Measurements from ENCODE around the gene GRHL3.

The GRHL3 gene

DNA sequence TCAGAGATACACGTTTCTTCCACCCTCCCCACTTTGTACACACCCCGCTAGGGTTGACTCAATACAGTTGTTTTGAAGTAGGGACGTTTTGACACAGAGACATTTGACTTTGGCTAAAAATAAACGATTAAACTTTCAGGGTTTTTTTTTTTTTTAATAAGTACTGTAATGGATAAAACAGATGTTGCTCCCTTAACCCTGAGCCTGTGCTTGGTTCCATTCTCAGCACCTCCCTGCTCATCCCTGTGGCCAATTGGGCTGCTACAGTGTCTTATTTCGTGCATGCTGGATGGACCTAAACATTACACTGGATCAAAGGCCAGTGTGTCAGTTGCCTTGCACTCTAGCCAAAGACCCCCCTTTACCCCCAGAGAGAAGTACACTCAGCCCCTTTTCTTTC, 16.9 kb downstream of the GRHL3 start:
- FAIRE-seq (no peak), DNase-seq (ENCODE audit: insufficient read length) (no peak)
- TF ChIP-seq TAF1 (IDR thresholded peaks at IDR 0.05; ENCODE audit: borderline replicate concordance, low read depth, low read length): no peak
- no peak for TF ChIP-seq POLR2AphosphoS5 (IDR thresholded peaks at IDR 0.05; ENCODE audit: low read depth, low read length)
- TF ChIP-seq POLR2A (IDR thresholded peaks at IDR 0.05; ENCODE audit: low read depth, low read length): no peak

DNA sequence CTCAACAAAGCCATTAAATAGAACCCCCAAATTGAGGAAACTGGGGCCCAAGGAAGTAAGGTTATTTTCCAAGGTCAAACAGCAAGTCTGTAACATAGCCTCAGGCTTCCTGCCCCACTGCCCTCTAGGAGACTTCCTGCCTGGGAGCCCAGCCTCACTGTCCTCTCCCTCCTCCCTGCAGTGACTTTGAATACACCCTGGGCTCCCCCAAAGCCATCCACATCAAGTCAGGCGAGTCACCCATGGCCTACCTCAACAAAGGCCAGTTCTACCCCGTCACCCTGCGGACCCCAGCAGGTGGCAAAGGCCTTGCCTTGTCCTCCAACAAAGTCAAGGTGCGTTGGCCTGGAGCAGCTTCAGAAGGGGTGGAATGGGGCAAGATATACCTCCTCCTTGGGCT, 18.3 kb downstream of the GRHL3 start:
- FAIRE-seq: no peak
- DNase-seq (ENCODE audit: insufficient read length): no peak
- TF ChIP-seq POLR2AphosphoS5 (IDR thresholded peaks at IDR 0.05; ENCODE audit: low read depth, low read length): no peak
- TF ChIP-seq POLR2A (IDR thresholded peaks at IDR 0.05; ENCODE audit: low read depth, low read length): no peak
- TF ChIP-seq TAF1 (IDR thresholded peaks at IDR 0.05; ENCODE audit: borderline replicate concordance, low read depth, low read length): no peak

DNA sequence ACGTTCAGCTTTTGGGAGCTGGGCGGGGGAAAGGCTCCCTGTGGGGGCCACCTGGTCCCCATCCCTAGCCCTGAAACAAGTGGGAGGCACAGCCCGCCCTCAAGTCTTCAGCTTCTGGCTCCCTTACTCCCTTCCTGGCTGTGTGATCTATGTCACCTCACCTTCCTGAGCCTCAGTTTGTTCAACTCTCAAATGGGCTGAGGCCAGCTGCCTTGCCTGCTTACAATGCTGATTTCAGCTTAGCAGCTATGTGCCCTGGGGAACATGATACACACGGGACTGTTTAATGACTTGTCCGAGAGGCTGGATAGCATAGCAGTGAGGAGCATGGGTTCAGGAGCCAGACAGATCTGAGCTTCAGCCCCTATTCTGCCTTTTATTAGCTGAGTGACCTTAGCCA, 19.3 kb downstream of the GRHL3 start:
- DNase-seq (ENCODE audit: insufficient read length) (no peak), FAIRE-seq (no peak)
- TF ChIP-seq POLR2A (IDR thresholded peaks at IDR 0.05; ENCODE audit: low read depth, low read length): no peak
- TF ChIP-seq POLR2AphosphoS5 (IDR thresholded peaks at IDR 0.05; ENCODE audit: low read depth, low read length): no peak
- no peak for TF ChIP-seq TAF1 (IDR thresholded peaks at IDR 0.05; ENCODE audit: borderline replicate concordance, low read depth, low read length)

DNA sequence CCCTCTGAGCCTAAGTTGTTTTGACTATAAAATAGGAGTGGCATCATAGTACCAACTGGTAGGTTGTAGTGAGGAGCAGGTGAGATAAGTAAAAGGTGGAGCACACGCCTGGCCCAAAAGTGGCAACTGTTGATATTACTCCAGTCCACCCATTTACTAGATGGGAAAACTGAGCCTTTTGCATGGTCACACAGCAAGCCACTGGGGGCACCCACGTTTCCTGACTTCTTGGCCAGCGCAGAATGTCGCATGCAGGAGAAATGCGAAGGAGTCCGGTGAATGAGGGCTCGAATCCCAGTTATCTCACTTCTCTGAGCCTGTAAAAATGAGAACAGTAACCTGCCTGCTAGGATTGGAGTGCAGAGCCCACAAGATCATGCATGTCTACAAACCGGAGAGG, 20.8 kb downstream of the GRHL3 start:
- FAIRE-seq (no peak), DNase-seq (ENCODE audit: insufficient read length) (no peak)
- TF ChIP-seq POLR2AphosphoS5 (IDR thresholded peaks at IDR 0.05; ENCODE audit: low read depth, low read length) (no peak), POLR2A (IDR thresholded peaks at IDR 0.05; ENCODE audit: low read depth, low read length) (no peak), TAF1 (IDR thresholded peaks at IDR 0.05; ENCODE audit: borderline replicate concordance, low read depth, low read length) (no peak)

DNA sequence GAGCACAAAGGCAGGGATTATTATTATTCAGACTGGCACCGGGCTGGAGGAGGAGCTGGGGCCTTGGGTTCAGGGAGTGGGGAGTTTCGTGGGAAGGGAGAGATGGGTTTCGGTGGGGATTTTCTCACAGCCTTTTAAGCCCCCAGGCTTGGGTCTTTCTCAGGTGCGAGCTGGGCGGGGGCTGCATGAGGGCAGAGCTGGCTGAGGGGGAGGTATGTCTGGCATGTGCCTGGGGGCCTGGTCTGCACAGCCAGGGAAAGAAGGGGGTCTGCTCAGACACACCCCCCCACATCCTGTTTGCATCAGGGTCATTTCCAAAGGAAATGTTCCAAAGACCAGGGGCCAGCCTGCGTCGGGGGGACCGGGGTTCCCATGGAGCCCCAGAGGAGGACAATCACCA, 21.6 kb downstream of the GRHL3 start:
- FAIRE-seq: no peak
- TF ChIP-seq TAF1 (IDR thresholded peaks at IDR 0.05; ENCODE audit: borderline replicate concordance, low read depth, low read length) (no peak), POLR2AphosphoS5 (IDR thresholded peaks at IDR 0.05; ENCODE audit: low read depth, low read length) (no peak), POLR2A (IDR thresholded peaks at IDR 0.05; ENCODE audit: low read depth, low read length) (no peak)
- no peak for DNase-seq (ENCODE audit: insufficient read length)

DNA sequence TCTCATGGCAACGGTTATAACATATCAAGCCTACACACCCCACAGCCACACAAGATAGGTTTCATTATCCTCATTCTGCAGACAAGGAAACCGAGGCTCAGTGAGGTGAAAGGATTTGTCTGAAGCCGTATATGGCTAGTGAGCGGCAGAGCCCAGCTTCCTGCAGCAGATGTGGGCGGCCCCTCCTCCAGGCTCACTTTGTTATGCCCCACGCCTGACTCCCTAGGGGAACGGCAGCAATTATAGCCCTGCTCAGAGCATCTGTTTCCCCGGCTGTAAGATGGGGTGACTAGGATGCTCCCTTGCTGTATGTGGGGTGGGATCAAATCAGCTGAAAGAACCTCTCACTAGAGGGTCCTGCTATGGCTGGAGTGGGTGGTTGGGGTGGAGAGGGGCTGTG, 22.1 kb downstream of the GRHL3 start:
- TF ChIP-seq POLR2A (IDR thresholded peaks at IDR 0.05; ENCODE audit: low read depth, low read length) (no peak), TAF1 (IDR thresholded peaks at IDR 0.05; ENCODE audit: borderline replicate concordance, low read depth, low read length) (no peak), POLR2AphosphoS5 (IDR thresholded peaks at IDR 0.05; ENCODE audit: low read depth, low read length) (no peak)
- FAIRE-seq (no peak), DNase-seq (ENCODE audit: insufficient read length) (no peak)

DNA sequence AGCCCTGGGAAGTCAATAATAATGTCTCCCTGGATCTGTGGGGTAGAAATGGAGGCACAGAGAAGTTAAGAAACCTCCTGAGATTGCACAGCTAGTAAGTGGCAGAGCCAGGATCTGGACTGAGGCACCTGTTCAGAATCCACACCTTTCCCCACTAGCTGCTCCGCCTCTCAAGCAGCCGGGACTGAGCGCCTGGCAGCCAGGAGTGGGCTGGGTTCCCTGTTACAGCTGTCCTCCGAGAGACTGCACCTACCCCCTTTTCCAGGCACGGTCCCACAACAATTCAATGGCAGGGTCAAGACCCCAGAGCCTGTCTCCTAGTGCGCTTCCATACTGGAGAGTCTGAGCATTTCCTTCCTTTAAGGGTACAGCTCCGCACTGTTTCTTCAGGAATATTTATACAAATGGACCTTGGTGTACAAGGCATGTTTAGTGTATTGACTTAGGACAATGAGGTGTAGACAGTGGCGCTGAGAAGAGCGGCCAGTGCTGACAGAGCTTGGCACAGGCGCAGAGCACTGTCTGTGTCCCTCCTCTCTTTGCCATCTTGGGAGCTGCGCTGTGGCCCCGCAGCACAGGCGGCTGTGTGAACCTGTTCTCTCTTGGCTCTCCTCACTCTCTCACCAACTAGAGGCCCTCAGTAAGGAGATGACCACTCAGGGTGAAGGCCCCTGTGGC, 24.4 kb downstream of the GRHL3 start:
- FAIRE-seq (no peak), DNase-seq (ENCODE audit: insufficient read length) (no peak)
- TF ChIP-seq TAF1 (IDR thresholded peaks at IDR 0.05; ENCODE audit: borderline replicate concordance, low read depth, low read length): no peak

DNA sequence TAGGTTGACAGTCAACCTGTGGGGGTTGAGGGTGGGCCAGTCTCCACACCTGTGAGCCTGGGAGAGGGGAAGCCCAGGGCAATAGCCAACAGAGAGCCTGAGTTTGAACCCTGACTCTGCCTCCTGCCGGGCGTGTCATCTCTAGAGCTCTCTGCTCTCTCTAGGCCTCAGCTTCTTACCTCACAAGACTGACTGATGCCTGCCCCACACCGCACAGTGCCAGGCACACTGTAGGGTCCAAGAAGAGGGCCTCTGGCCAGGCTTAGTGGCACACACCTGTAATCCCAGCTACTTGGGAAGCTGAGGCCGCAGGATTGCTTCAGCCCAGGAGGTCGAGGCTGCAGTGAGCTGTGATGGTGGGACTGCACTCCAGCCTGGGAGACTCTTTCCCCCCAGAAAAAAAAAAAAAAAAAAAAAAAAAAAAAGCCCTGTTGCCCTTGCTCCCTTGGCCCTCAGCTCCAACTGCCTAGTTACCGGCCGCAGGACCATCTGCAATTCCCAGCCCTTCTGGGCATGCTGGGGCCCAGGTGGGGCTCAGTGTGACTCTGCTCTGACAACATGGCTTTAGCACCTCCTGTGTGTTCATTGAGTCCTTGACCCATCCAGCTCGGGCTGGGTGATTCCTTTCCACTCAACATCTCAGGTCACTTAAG, 25.1 kb downstream of the GRHL3 start:
- DNase-seq (ENCODE audit: insufficient read length) (no peak), FAIRE-seq (no peak)
- no peak for TF ChIP-seq POLR2A (IDR thresholded peaks at IDR 0.05; ENCODE audit: low read depth, low read length)
- TF ChIP-seq TAF1 (IDR thresholded peaks at IDR 0.05; ENCODE audit: borderline replicate concordance, low read depth, low read length): no peak
- TF ChIP-seq POLR2AphosphoS5 (IDR thresholded peaks at IDR 0.05; ENCODE audit: low read depth, low read length): no peak

DNA sequence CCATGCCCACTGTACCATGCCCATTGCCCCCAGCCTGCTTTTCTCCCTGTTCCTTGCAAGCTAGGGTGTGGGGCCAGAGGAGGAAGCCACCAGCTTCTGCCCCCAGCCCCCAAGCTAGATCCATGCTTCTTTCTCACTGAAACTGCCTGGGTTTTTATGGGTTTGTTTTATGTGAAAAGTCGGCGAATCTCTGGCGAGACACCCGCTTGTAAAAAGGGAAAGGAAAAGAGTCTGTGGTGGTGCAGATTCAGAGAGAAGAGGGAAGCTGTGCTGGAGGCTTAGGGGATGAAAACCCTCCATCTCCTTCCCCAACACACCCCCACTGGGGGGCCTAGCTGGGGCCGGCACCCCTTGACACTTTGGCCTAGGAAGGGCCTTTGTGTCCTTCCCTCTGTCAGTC, 26.2 kb downstream of the GRHL3 start:
- TF ChIP-seq POLR2AphosphoS5 (IDR thresholded peaks at IDR 0.05; ENCODE audit: low read depth, low read length): no peak
- TF ChIP-seq POLR2A (IDR thresholded peaks at IDR 0.05; ENCODE audit: low read depth, low read length): no peak
- DNase-seq (ENCODE audit: insufficient read length): no peak
- no peak for FAIRE-seq

DNA sequence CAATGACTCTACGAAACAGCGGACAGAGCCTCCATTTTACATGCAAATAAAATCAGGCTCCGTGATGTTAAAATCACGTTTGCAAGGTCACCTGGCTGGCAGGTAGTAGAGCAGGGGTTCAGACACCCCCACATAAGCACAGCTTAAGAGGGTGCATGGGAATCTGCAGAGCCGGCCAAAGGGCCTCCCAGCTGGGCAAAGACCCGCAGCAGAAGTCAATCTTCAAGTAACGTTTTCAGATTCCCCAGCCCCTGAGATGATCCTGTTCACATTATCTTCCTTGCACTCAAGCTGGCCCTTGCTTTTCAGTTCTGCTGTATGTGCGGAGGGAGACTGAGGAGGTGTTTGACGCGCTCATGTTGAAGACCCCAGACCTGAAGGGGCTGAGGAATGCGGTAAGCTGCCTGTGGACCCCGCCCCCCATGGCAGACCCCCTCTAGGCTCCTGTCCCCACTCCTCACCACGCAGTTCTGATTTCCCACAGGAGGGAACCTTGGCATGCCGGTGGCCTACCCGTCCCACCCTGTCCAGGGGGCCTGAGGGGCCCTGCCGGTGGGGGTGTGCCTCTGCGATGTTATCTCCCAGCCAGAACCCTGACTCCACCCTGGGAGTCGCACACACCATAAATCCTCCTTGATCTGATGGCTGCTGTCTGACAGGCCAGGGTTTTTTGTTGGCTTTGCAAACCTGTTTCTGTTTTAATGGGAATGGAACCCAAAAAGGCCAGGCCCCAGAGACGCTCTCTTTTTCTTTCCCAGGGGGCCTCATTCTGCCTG, 28.2 kb downstream of the GRHL3 start:
- TF ChIP-seq POLR2A (IDR thresholded peaks at IDR 0.05; ENCODE audit: low read depth, low read length): no peak
- no peak for TF ChIP-seq POLR2AphosphoS5 (IDR thresholded peaks at IDR 0.05; ENCODE audit: low read depth, low read length)
- no peak for TF ChIP-seq TAF1 (IDR thresholded peaks at IDR 0.05; ENCODE audit: borderline replicate concordance, low read depth, low read length)
- no peak for FAIRE-seq
- no peak for DNase-seq (ENCODE audit: insufficient read length)

DNA sequence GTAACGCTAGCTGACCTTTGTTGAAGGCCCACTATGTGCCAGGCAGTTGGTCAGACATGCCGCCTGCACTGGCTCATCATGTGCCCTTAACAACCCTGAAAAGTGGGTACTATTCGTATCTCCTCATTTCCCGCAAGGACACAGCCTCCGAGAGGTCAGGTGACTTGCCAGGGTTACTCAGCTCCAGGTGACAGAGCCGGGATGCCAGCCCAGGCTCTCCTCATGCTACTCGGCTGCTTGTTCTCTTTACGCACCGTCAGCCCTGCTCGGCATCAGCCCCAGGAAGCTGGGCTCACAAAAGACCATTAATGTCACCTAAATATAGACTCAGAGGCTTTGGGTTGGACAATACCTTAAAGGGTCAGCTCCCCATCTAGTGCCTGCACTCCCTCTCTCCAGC, 29.0 kb downstream of the GRHL3 start:
- no peak for FAIRE-seq
- DNase-seq (ENCODE audit: insufficient read length): no peak
- TF ChIP-seq POLR2AphosphoS5 (IDR thresholded peaks at IDR 0.05; ENCODE audit: low read depth, low read length) (no peak), TAF1 (IDR thresholded peaks at IDR 0.05; ENCODE audit: borderline replicate concordance, low read depth, low read length) (no peak), POLR2A (IDR thresholded peaks at IDR 0.05; ENCODE audit: low read depth, low read length) (no peak)

DNA sequence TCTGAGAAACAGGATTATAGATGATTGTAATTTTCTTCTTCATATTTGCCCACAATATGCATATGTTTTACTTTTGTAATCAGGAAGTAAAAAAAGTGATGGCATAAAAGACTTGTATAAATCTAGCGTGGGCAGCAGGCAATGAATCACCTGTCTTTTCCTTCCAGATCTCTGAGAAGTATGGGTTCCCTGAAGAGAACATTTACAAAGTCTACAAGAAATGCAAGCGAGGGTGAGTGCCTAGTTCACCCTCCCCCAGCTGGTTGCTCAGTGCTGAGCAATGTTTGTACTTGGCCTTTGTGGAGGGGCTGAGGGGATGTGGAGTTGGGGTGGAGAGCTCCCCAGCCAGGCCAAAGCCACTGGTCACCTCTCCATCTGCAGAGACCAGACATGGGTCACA, 30.7 kb downstream of the GRHL3 start:
- no peak for TF ChIP-seq TAF1 (IDR thresholded peaks at IDR 0.05; ENCODE audit: borderline replicate concordance, low read depth, low read length)
- no peak for TF ChIP-seq POLR2A (IDR thresholded peaks at IDR 0.05; ENCODE audit: low read depth, low read length)
- TF ChIP-seq POLR2AphosphoS5 (IDR thresholded peaks at IDR 0.05; ENCODE audit: low read depth, low read length): no peak
- FAIRE-seq (no peak), DNase-seq (ENCODE audit: insufficient read length) (no peak)

Data from GM12892 (cell line).